K562 (cell line): ENCODE measurements around the gene PMVK. TPM values are rescaled to one million over a fixed set of nuclear protein-coding genes. Genes with fewer than 3 reads are reported as not detected.

ENCODE experiments used
- BCOR ChIP-seq: fragments of 450-650 bp; IDR thresholded peaks from 2 replicates; pipeline ENCODE4 v1.6.1; 2016
- BRD9 ChIP-seq: fragments of 450-650 bp; IDR thresholded peaks from 2 replicates; pipeline ENCODE4 v1.6.1; 2018; ENCODE audit warnings: low read depth; ENCODE audit not compliant: partially characterized antibody
- CBFA2T2 ChIP-seq: fragments of 450-650 bp; conservative IDR thresholded peaks from 2 replicates; pipeline ENCODE4 v1.6.1; 2017; ENCODE audit warnings: mild to moderate bottlenecking
- PYGO2 ChIP-seq: fragments of 450-650 bp; IDR thresholded peaks from 2 replicates; pipeline ENCODE4 v1.6.1; 2016; ENCODE audit warnings: mild to moderate bottlenecking, missing genetic modification characterization, moderate library complexity, missing compliant biosample characterization
- RBM25 ChIP-seq: fragments of 200-400 bp; formaldehyde crosslinking; IDR thresholded peaks from 2 replicates; pipeline ENCODE4 v1.6.1; 2018; ENCODE audit warnings: low read length, low read depth, moderate library complexity; ENCODE audit not compliant: severe bottlenecking
- RFX1 ChIP-seq: fragments of 450-650 bp; IDR thresholded peaks from 2 replicates; pipeline ENCODE4 v1.6.1; 2016; ENCODE audit warnings: mild to moderate bottlenecking, moderate library complexity
- SMARCA5 ChIP-seq: fragments of 450-650 bp; IDR thresholded peaks from 2 replicates; pipeline ENCODE4 v1.6.1; 2016
- TEAD2 ChIP-seq: fragments of 450-650 bp; IDR thresholded peaks from 2 replicates; pipeline ENCODE4 v1.6.1; 2016; ENCODE audit warnings: missing genetic modification characterization, control low read depth, missing compliant biosample characterization
- ZEB2 ChIP-seq: fragments of 450-650 bp; IDR thresholded peaks from 2 replicates; pipeline ENCODE4 v1.6.1; 2016
- ZNF143 ChIP-seq: sonication (generic); formaldehyde crosslinking; IDR thresholded peaks from 2 replicates; pipeline ENCODE4 v1.9.0; 2022; ENCODE audit warnings: mild to moderate bottlenecking, missing genetic modification reagents
- ZNF165 ChIP-seq: fragments of 250-450 bp; sonication (Bioruptor Pico); IDR thresholded peaks from 2 replicates; pipeline ENCODE4 v1.4.0; 2020; ENCODE audit warnings: borderline replicate concordance
- ZNF507 ChIP-seq: conservative IDR thresholded peaks from 2 replicates; pipeline ENCODE4 v1.6.1; 2017; ENCODE audit warnings: missing genetic modification characterization, missing compliant biosample characterization
- ZNF551 ChIP-seq: fragments of 250-450 bp; sonication (Bioruptor Pico); IDR thresholded peaks from 2 replicates; pipeline ENCODE4 v1.5.0; 2021; ENCODE audit warnings: mild to moderate bottlenecking, moderate library complexity
- ZNF76 ChIP-seq: fragments of 250-450 bp; sonication (Bioruptor Pico); IDR thresholded peaks from 2 replicates; pipeline ENCODE4 v1.4.0; 2020; ENCODE audit warnings: mild to moderate bottlenecking, moderate library complexity, borderline replicate concordance
- polyA plus RNA-seq, 8 experiments: library from polyadenylated mRNA; depleted of rRNA in 4 of 8; stranded (reverse) in 5 of 8; unstranded in 3 of 8; fragments of >200 nt; fragmentation: Nextera tagmentation in 2 of 8; fragmentation: Illumina TruSeq in 1 of 8; extraction: Ambion mirVana in 2 of 8; extraction: Trizol in 1 of 8; gene quantifications; 2 replicates each; pipeline versions ENCODE4 v1.2.1 to v1.2.3, GENCODE V29; 2011 to 2014; ENCODE audit warnings: inconsistent platforms in 1 of 8, missing spikeins in 1 of 8
- total RNA-seq, 7 experiments: library from RNA; depleted of rRNA in 6 of 7; stranded (reverse); fragments of >200 nt in 6 of 7; fragmentation: Illumina TruSeq in 2 of 7; extraction: Trizol in 2 of 7; gene quantifications; 2 replicates each; pipeline versions ENCODE4 v1.2.1 to v1.2.3, GENCODE V29; 2011 to 2021; ENCODE audit warnings: low replicate concordance in 1 of 7
- TF ChIP-seq, protein P1 (sequence below), 2 experiments: fragments of 450-650 bp; formaldehyde crosslinking in 1 of 2; IDR thresholded peaks; 2 replicates each; pipeline versions ENCODE4 v1.4.0 to v1.6.1; 2014 to 2020; ENCODE audit warnings: mild to moderate bottlenecking in 2 of 2, borderline replicate concordance in 1 of 2, low read depth in 1 of 2
- TF ChIP-seq, protein P2 (sequence below): fragments of 250-450 bp; sonication (Bioruptor Pico); IDR thresholded peaks from 2 replicates; pipeline ENCODE4 v1.4.0; 2020; ENCODE audit warnings: mild to moderate bottlenecking

Gene PMVK
- total and polyA plus RNA-seq, 9 of the 15 experiments (the other 6 are each of a cell fraction or from before 2014, with no cell fraction given) = 1.1 to 15.3 (median 6.3) TPM

- TF ChIP-seq, protein P1, sequence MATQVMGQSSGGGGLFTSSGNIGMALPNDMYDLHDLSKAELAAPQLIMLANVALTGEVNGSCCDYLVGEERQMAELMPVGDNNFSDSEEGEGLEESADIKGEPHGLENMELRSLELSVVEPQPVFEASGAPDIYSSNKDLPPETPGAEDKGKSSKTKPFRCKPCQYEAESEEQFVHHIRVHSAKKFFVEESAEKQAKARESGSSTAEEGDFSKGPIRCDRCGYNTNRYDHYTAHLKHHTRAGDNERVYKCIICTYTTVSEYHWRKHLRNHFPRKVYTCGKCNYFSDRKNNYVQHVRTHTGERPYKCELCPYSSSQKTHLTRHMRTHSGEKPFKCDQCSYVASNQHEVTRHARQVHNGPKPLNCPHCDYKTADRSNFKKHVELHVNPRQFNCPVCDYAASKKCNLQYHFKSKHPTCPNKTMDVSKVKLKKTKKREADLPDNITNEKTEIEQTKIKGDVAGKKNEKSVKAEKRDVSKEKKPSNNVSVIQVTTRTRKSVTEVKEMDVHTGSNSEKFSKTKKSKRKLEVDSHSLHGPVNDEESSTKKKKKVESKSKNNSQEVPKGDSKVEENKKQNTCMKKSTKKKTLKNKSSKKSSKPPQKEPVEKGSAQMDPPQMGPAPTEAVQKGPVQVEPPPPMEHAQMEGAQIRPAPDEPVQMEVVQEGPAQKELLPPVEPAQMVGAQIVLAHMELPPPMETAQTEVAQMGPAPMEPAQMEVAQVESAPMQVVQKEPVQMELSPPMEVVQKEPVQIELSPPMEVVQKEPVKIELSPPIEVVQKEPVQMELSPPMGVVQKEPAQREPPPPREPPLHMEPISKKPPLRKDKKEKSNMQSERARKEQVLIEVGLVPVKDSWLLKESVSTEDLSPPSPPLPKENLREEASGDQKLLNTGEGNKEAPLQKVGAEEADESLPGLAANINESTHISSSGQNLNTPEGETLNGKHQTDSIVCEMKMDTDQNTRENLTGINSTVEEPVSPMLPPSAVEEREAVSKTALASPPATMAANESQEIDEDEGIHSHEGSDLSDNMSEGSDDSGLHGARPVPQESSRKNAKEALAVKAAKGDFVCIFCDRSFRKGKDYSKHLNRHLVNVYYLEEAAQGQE (IDR thresholded peaks at IDR 0.05; ENCODE audit: borderline replicate concordance) = peak; percentile 85; the same call in 1 of the 2 replicates
- TF ChIP-seq, protein P1 (CRISPR knock-in tag; IDR thresholded peaks at IDR 0.05; ENCODE audit: low read depth) = no peak
- TF ChIP-seq, protein P2, sequence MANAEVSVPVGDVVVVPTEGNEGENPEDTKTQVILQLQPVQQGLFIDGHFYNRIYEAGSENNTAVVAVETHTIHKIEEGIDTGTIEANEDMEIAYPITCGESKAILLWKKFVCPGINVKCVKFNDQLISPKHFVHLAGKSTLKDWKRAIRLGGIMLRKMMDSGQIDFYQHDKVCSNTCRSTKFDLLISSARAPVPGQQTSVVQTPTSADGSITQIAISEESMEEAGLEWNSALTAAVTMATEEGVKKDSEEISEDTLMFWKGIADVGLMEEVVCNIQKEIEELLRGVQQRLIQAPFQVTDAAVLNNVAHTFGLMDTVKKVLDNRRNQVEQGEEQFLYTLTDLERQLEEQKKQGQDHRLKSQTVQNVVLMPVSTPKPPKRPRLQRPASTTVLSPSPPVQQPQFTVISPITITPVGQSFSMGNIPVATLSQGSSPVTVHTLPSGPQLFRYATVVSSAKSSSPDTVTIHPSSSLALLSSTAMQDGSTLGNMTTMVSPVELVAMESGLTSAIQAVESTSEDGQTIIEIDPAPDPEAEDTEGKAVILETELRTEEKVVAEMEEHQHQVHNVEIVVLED (CRISPR knock-in tag) = no peak
- peak; percentile 87 for TF ChIP-seq CBFA2T2
- 0 out of 2 replicates have a peak, but pooled peaks have one; percentile 77 for TF ChIP-seq ZEB2
- TF ChIP-seq SMARCA5 = 0 out of 2 replicates have a peak, but pooled peaks have one; percentile 12
- peak; percentile 18 for TF ChIP-seq RBM25
- peak; percentile 39 for TF ChIP-seq BRD9
- peak; percentile 62; the same call in 1 of the 2 replicates for TF ChIP-seq TEAD2
- TF ChIP-seq ZNF165 = no peak
- TF ChIP-seq ZNF551 (CRISPR knock-in tag) = no peak
- 0 out of 2 replicates have a peak, but pooled peaks have one; percentile 14 for TF ChIP-seq ZNF76 (CRISPR knock-in tag)
- no peak for TF ChIP-seq RFX1
- TF ChIP-seq PYGO2 = peak; percentile 51; the same call in 1 of the 2 replicates
- no peak for TF ChIP-seq ZNF507 (tag)
- peak; percentile 76 for TF ChIP-seq BCOR
- no peak for TF ChIP-seq ZNF143 (CRISPR knock-in tag)
These were observed 567 bp downstream of the PMVK start (continued) for GRCh38 chr1:154935749-154936554.
